Lower leg skin (tissue), 3 donors: ENCODE measurements around the gene NSDHL.

ENCODE experiments used
- POLR2A ChIP-seq, 2 donors: fragments of 450-650 bp; IDR thresholded peaks; one replicate each; pipeline ENCODE4 v1.6.1; 2016 to 2017; ENCODE audit warnings: antibody characterized with exemption in 2 of 2, mild to moderate bottlenecking in 1 of 2, moderate library complexity in 1 of 2
- TF ChIP-seq, protein P1 (sequence below), 3 donors: fragments of 450-650 bp; IDR thresholded peaks; one replicate each; pipeline ENCODE4 v1.5.1; 2016; ENCODE audit warnings: antibody characterized with exemption in 3 of 3, mild to moderate bottlenecking in 3 of 3, moderate library complexity in 2 of 3

DNA sequence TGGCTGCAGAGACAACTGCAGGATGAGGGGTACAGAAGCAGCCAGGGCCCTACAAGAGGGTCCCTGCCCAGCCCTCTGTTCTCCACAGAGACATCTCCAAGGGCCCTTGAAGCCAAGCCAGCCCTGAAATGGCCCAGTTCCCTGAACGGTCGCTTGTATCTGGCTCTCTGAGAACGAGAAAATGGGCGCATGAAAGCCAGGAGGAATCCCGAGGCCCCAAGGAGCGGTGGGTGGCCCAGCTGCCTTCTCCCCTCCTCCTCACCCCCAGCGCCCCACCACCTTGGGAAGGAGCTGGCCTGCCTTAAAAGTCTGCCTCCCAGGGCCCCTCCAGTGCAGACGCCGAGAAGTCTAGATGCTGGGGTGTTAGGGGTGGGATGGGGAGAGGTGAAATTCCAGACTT is 72.7 kb downstream of the NSDHL start:
- no peak for TF ChIP-seq POLR2A (IDR thresholded peaks at IDR 0.05)
- TF ChIP-seq, protein P1, sequence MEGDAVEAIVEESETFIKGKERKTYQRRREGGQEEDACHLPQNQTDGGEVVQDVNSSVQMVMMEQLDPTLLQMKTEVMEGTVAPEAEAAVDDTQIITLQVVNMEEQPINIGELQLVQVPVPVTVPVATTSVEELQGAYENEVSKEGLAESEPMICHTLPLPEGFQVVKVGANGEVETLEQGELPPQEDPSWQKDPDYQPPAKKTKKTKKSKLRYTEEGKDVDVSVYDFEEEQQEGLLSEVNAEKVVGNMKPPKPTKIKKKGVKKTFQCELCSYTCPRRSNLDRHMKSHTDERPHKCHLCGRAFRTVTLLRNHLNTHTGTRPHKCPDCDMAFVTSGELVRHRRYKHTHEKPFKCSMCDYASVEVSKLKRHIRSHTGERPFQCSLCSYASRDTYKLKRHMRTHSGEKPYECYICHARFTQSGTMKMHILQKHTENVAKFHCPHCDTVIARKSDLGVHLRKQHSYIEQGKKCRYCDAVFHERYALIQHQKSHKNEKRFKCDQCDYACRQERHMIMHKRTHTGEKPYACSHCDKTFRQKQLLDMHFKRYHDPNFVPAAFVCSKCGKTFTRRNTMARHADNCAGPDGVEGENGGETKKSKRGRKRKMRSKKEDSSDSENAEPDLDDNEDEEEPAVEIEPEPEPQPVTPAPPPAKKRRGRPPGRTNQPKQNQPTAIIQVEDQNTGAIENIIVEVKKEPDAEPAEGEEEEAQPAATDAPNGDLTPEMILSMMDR (IDR thresholded peaks at IDR 0.05), result no peak
